Body of pancreas (tissue), 4 donors: Measurements from ENCODE around the gene PI4K2A. TPM values are rescaled to one million over a fixed set of nuclear protein-coding genes. Genes with fewer than 3 reads are reported as not detected.

Experiments
- ATAC-seq: fragments of 150-250 bp; one replicate; pipeline ENCODE4 v1.9.1; 2016
- DNase-seq, 4 donors: peaks; one replicate each; pipeline ENCODE4 v3.0.0-alpha.2; 2019
- H3K27ac ChIP-seq, 4 donors: fragments of 200-600 bp; sonication (generic); 1 replicate in 3 of 4; 2 replicates in 1 of 4; pipeline versions ENCODE4 v1.5.1 to v1.6.1; 2016 to 2019; ENCODE audit warnings: mild to moderate bottlenecking in 1 of 4, mixed read lengths in 1 of 4, moderate library complexity in 1 of 4
- H3K27me3 ChIP-seq, 2 donors: fragments of 200-600 bp; sonication (generic); one replicate each; pipeline ENCODE4 v1.6.0; 2016; ENCODE audit warnings: mild to moderate bottlenecking in 1 of 2
- H3K36me3 ChIP-seq, 2 donors: fragments of 200-600 bp; sonication (generic); replicated peaks in 1 of 2; 2 replicates each; pipeline ENCODE4 v1.5.1; 2016; ENCODE audit warnings: low read depth in 2 of 2; ENCODE audit not compliant: insufficient read depth in 1 of 2
- H3K4me1 ChIP-seq: fragments of 200-600 bp; sonication (generic); one replicate; pipeline ENCODE4 v1.6.0; 2016
- H3K4me3 ChIP-seq, 2 donors: fragments of 200-600 bp; sonication (generic); 1 replicate in 1 of 2; 2 replicates in 1 of 2; pipeline ENCODE4 v1.5.1; 2016 to 2019
- H3K9me3 ChIP-seq, 3 donors: fragments of 200-600 bp; sonication (generic); 1 replicate in 2 of 3; 2 replicates in 1 of 3; pipeline ENCODE4 v1.5.1; 2016
- CTCF ChIP-seq, 7 experiments: fragments of 450-650 bp in 4 of 7; fragments of 200-600 bp in 3 of 7; sonication (generic) in 3 of 7; IDR thresholded peaks; one replicate each; pipeline ENCODE4 v1.5.1; 2016 to 2019; ENCODE audit warnings: antibody characterized with exemption in 7 of 7
- POLR2A ChIP-seq, 3 donors: fragments of 450-650 bp; IDR thresholded peaks; one replicate each; pipeline ENCODE4 v1.6.1; 2016; ENCODE audit warnings: antibody characterized with exemption in 3 of 3, mild to moderate bottlenecking in 2 of 3
- WGBS, 2 donors: methylation state at CpG; one replicate each; pipeline ENCODE4 v1.1.5; 2017; 5-methylcytosine and 5-hydroxymethylcytosine counted together
- intact Hi-C: fragments of 100-400 bp; cut with DNase I; formaldehyde crosslinking; loops from one replicate; pipeline ENCODE4 v1.15.1; 2023
- total RNA-seq, 2 donors: library from RNA; depleted of rRNA; stranded (reverse); fragments of >200 nt; gene quantifications; one replicate each; pipeline ENCODE4 v1.1.0, GENCODE V29; 2016

The PI4K2A gene
- total RNA-seq, 2 donors from 2014 or later, result 3.6 to 5.7 TPM

- Histone ChIP-seq H3K27me3 (no peaks in the 10 kb centered on the region), H3K27ac (no peak overlapping the region), H3K9me3 (no peaks in the 10 kb centered on the region), H3K4me1 (no peaks in the 10 kb centered on the region), H3K36me3 (no peaks in the 10 kb centered on the region), H3K4me3 (no peak overlapping the region)
- ATAC-seq (no peak), DNase-seq (no peak)
- TF ChIP-seq CTCF (IDR thresholded peaks at IDR 0.05), result no peak
- TF ChIP-seq POLR2A (IDR thresholded peaks at IDR 0.05), result no peak
- 74 to 88% methylated on average over 7 of the region's 7 CpGs for WGBS, 2 donors
- intact Hi-C loops, result no loop called here
Measured at GRCh38 chr10:97703398-97704067, 63.1 kb downstream of the PI4K2A start.

- intact Hi-C loops, result no loop called here
- WGBS, 2 donors, result 50 to 54% methylated on average over 1 of the region's 1 CpG
- no peak overlapping the region for H3K27ac ChIP-seq
- no peaks in the 10 kb centered on the region for H3K9me3 ChIP-seq
- ATAC-seq (no peak), DNase-seq (no peak)
- H3K27me3 ChIP-seq, result no peaks in the 10 kb centered on the region
- H3K36me3 ChIP-seq, result no peaks in the 10 kb centered on the region
- H3K4me3 ChIP-seq, result no peak overlapping the region
- TF ChIP-seq CTCF (IDR thresholded peaks at IDR 0.05), result no peak
- TF ChIP-seq POLR2A (IDR thresholded peaks at IDR 0.05), result no peak
- no peaks in the 10 kb centered on the region for H3K4me1 ChIP-seq
Measured at GRCh38 chr10:97704341-97704740, 63.9 kb downstream of the PI4K2A start.

- intact Hi-C loops, result no loop called here
- Histone ChIP-seq H3K9me3 (no peaks in the 10 kb centered on the region), H3K4me1 (no peaks in the 10 kb centered on the region), H3K27ac (no peak overlapping the region), H3K4me3 (no peak overlapping the region), H3K36me3 (no peaks in the 10 kb centered on the region), H3K27me3 (no peaks in the 10 kb centered on the region)
- 76 to 82% methylated on average over 3 of the region's 3 CpGs for WGBS, 2 donors
- no peak for ATAC-seq
- TF ChIP-seq CTCF (IDR thresholded peaks at IDR 0.05), result no peak
- no peak for TF ChIP-seq POLR2A (IDR thresholded peaks at IDR 0.05)
- no peak for DNase-seq
Measured at GRCh38 chr10:97705006-97705670, 64.7 kb downstream of the PI4K2A start.

GRCh38 chr10:97707134-97707861 is 66.8 kb downstream of the PI4K2A start:
- DNase-seq (no peak), ATAC-seq (no peak)
- no peaks in the 10 kb centered on the region for H3K9me3 ChIP-seq
- 80 to 84% methylated on average over 3 to 11 of the region's 11 CpGs for WGBS, 2 donors
- H3K4me3 ChIP-seq, result no peak overlapping the region
- H3K4me1 ChIP-seq, result no peaks in the 10 kb centered on the region
- intact Hi-C loops, result no loop called here
- H3K27ac ChIP-seq, result no peak overlapping the region
- no peaks in the 10 kb centered on the region for H3K36me3 ChIP-seq
- TF ChIP-seq POLR2A (IDR thresholded peaks at IDR 0.05), result no peak
- no peak for TF ChIP-seq CTCF (IDR thresholded peaks at IDR 0.05)
- H3K27me3 ChIP-seq, result no peaks in the 10 kb centered on the region
